Suprapubic skin (tissue), 4 donors: Measurements from ENCODE around the gene MAP7D1.

ENCODE experiments used
- EP300 ChIP-seq: sonication (generic); formaldehyde crosslinking; IDR thresholded peaks from one replicate; pipeline ENCODE4 v1.6.1; 2017; ENCODE audit warnings: antibody characterized with exemption
- POLR2A ChIP-seq, 2 donors: fragments of 450-650 bp; IDR thresholded peaks; one replicate each; pipeline ENCODE4 v1.6.1; 2017; ENCODE audit warnings: antibody characterized with exemption in 2 of 2, mild to moderate bottlenecking in 2 of 2, moderate library complexity in 2 of 2
- POLR2AphosphoS5 ChIP-seq, 3 donors: sonication (generic); formaldehyde crosslinking; IDR thresholded peaks; one replicate each; pipeline ENCODE4 v1.6.1; 2017; ENCODE audit warnings: antibody characterized with exemption in 3 of 3
- TF ChIP-seq, protein P1 (sequence below), 2 donors: fragments of 200-600 bp in 1 of 2; fragments of 450-650 bp in 1 of 2; sonication (generic) in 1 of 2; IDR thresholded peaks; one replicate each; pipeline ENCODE4 v1.5.1; 2016 to 2019; ENCODE audit warnings: antibody characterized with exemption in 2 of 2, mild to moderate bottlenecking in 1 of 2, moderate library complexity in 1 of 2

DNA sequence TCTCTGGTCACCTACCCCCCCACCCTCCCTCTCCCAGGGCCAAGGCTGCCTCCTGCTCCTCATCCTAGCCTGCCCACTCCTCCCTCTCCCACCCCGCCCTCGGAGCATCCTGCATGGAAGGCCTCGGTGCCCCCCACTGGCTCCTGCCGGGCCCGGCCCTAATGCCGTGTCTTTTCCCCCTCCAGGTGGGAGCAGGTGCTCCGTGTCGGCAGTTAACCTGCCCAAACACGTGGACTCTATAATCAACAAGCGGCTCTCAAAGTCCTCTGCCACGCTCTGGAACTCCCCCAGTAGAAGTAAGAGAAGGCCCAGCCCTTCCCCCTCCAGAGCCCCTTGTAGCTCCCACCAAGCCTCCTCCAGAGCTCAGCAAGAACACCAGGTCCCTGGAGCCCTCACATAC lies 18.8 kb downstream of the MAP7D1 start:
- TF ChIP-seq POLR2A (IDR thresholded peaks at IDR 0.05) (no peak), POLR2AphosphoS5 (IDR thresholded peaks at IDR 0.05) (no peak), EP300 (no peak)
- TF ChIP-seq, protein P1, sequence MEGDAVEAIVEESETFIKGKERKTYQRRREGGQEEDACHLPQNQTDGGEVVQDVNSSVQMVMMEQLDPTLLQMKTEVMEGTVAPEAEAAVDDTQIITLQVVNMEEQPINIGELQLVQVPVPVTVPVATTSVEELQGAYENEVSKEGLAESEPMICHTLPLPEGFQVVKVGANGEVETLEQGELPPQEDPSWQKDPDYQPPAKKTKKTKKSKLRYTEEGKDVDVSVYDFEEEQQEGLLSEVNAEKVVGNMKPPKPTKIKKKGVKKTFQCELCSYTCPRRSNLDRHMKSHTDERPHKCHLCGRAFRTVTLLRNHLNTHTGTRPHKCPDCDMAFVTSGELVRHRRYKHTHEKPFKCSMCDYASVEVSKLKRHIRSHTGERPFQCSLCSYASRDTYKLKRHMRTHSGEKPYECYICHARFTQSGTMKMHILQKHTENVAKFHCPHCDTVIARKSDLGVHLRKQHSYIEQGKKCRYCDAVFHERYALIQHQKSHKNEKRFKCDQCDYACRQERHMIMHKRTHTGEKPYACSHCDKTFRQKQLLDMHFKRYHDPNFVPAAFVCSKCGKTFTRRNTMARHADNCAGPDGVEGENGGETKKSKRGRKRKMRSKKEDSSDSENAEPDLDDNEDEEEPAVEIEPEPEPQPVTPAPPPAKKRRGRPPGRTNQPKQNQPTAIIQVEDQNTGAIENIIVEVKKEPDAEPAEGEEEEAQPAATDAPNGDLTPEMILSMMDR (IDR thresholded peaks at IDR 0.05), result no peak
